GM21825 (cell line): ENCODE data around the gene MAML3.

Source experiments
- ATAC-seq: cut with Tn5 transposase; IDR thresholded peaks from one replicate; pipeline ENCODE4 v1.9.1; 2021; ENCODE audit warnings: mild to moderate bottlenecking, moderate library complexity; ENCODE audit not compliant: unreplicated experiment

The MAML3 gene

DNA sequence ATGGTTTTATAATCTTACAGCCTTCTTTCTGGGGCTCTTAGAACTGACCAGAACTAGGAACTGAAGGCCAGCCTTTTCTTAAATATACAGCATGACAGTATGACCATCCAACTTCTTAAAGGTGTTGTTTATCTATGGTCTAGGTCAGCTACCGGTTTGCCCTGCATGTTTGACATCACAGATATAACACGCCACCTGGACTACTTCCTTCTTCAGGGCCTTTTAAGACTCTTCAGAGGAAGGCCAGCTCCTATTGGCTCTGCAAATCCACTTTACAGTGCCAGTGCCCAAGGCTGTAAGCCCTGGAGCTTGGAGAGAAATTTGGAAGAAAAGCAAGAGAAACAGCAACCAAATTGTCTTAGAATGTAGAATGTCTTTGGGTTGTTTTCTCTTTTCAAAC, 302.9 kb downstream of the MAML3 start:
- no peak for ATAC-seq

DNA sequence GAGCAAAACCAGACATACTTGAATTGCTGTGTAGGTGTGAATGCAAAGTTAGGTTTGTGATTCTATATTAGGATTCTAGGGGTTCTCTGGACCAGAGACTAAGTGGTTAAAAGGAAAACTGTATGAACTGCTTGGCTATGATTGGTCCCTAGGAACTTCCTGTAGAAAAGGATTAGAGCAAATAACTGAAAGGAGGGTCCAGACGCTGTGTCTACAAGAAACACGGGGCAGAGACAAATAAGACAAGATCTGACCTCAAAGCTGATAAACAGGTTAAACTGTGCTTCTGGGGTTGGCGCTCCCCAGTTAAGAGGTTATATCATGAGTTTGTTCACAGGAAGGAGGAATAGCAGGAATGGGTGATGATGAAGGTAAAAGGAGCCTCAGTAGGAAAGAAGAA, 304.8 kb downstream of the MAML3 start:
- no peak for ATAC-seq

DNA sequence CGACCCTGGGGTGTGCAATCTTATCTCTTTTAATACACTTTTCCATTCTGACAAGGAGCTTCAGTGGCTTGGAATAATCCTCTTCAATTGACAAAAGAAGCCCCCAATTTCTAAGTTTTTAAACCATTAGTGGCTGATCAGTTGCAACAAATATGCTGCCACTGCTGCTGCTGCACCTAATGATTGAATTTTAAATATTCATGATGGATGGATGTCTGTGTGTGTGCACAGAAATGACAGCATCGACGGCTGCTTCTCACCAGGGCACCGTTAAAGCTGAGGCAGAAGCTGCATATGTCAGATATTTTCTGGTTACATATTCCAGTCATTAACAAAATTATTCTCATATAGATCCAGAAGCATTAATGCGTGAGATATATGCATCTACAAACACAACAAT, 306.0 kb downstream of the MAML3 start:
- ATAC-seq: no peak

DNA sequence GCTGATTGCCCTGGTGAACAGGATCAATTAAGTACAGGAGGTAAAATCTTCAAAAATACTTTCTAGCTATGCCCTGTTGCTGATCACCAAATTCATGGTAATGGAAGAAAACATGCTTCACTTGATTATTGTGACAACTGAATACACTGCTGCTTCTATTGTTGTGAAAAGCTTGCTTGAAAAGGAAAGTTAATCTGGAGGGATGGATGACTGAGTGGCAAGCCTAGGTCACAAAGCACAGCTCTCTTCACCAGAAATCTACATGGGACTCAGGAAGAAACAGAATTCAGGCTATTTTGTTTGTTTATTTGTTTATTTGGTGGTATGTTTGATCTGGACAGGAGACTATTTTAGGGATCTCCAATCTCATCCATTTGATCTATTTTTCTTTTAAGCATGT, 306.4 kb downstream of the MAML3 start:
- ATAC-seq: no peak

DNA sequence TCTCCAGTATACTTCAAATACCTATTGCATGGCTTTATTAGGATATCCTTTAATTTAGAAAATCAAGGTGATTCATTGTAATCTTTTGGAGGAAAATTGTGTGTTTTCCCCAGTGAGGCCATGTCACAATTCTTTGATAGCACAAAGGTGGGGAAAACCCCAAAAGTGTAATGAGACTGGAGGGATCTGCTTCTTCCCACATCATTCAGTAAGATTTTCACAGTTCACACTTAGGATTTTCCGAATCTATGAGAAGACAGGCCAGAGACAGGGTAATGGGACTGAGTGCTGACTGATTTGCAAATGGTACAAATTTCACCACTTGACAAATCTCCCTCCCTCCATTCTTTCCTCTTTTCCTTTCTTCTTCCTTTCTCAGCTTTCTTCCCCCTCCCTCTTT, 307.2 kb downstream of the MAML3 start:
- ATAC-seq: no peak

DNA sequence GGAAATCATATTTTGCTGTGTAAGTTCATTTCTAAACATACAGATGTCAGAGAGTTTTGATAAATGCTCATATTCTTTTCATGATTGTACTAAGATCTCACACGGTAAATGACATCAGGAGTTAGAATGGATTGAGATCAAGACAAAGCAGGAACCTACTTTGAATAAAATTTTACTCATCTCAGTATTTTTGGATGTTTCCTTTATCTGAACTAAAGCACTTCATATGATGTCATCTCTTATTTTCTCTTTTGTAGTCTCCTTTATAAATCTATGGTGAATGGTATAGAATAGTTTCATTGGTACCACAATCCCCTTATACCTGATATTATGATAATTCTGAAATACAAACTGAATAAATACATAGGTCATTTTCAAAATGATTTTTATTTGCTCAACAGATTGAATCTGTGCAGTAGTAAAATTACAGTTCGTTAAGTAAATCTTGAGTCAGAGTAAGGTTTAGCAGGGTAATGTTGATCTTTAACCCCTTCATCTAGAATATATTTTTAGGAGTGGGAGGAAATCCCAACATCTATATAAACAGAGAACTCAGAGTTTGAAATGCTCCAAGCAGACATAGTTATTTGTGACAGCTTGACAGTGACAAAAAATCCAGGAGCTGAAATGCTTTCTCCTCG, 308.4 kb downstream of the MAML3 start:
- no peak for ATAC-seq

DNA sequence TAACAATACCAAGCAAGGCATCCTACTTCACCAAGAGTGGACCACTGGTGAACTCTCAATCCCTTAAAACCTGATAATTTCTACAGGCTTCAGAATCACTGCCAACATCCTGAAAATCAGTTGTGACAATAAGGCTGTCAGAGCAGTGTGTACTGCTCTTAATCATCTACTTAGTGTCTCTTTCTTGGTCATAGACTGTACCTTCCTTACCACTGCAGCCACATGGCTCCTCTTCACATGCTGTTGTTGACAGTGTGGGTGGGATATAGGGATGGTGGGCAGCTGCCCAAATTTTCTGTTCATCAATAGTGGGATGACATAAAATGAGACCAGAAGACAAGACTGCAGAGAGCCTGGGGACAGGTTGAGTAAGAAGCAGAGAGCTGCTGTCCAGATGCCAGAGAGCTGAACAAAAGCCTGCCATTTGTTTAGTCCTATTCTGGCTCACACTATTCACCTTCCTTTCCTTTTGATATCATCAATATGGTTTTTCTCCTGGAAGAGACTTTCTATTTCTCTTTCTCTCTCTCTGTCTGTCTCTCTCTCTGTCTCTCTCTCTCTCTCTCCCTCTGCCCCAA, 309.4 kb downstream of the MAML3 start:
- ATAC-seq: no peak

DNA sequence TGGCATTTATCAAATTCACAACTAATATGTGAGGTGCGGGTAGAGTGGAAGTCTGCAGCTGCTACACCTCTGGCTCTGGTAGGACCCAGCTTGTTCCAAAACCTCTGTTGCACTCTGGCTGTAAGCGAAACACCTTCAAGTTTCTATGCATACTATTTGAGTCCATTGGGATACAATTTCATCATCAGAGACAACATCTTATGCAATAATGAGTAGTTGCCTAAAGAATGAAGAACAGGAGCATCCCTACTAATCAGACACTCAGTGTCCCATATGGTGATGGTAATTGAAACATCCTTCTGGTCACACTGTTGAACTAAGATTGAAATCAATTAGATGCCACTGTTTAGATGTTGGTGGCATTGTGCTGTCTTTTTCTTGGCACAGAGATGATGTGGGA, 309.9 kb downstream of the MAML3 start:
- ATAC-seq: no peak

DNA sequence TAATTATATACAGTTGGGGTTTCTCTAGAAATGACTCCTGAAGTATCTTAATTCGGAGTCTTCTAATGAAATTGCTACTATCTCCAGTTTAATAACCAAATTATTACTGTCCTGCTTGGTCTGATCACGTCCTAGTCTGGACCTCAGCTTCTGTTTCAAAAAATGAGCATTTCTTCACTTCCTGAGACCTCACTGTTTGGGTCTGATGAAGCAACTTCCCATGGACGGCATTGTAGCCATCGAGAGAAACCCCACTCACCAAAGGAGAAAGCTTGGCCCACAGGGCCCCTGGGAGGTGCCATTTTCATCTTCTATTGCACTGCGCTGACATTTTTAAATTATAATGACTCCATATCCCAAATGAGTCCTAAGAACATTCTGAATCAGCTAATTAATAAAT, 310.3 kb downstream of the MAML3 start:
- no peak for ATAC-seq

DNA sequence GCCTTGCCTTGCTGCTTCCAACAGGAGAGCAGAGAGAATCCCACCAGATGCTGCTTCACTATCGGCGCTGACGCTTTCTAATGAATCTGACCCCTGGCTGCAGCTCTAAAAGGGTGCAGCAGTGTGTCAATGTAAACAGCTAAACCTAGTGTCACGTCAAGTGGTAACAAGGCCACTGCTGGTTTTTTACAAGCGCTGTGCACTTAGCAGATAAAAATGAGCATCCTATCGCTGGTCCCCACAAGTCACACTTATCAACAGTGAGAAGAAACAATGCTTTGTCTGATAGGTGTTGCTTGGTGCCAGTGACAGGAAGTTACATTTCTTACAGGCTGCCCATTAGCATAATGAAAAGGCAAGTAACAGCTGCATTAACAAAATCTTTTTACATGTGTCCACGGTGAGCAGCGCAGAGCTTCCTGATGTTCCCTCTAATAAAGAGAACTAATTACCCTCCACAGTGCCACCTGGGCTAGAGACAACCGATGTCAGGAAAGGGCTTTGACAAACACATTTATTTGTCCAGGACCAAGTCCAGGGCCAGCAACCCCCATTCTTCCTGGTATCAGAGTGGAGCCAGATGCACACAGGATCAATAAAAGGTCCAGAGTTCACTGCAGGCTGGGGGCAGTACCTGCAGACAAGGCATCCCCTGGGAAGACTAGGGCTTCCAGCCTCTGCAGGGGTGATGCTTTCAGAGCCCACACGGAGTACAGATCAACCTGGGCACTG, 312.4 kb downstream of the MAML3 start:
- ATAC-seq: no peak

DNA sequence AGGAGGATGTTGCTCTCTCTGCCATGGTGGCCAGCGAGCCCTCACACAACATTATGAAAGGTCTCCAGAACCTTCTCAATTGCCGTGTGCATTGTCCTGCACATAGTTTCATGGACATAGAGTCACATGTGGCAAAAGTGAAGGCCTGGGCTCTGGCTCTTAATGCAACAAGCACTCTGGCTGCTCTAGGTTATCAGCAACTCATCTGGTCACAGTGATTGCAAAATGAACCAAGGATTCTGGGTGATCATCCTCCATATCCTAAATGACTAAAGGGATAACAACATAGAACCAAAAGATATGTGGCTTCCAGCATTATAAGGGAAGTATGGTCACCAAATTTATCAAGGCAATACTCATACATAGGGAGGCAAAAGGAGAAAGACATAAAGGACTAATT, 313.2 kb downstream of the MAML3 start:
- no peak for ATAC-seq

DNA sequence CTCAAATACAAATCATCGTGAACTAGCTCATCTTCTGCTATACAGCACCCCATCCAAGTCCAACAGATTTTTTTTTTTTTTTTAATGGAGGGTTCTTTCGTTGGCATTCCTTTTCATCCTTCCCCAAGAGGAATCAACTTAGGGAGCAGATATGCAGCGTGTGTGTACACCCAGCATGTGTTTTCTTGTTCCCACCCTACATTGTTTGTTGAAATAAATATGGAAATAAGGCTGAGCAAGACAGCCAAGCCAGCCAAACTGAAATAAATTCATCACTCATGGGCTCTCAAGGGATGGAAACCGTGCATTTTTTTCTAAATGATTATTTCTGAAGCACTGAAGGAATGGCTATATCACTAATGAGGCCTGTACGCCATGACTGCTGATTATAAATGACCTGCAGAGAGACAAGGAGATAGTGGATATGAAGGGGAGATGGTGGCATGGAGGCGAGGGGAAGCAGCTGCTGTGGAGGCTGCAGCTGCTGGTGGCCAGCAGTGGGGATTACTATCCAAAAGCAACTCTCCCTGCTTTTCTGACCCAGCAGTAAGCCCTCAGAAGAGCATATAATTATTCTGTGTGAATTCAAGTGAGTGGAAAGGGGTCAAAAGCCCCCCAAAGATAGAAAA, 314.5 kb downstream of the MAML3 start:
- no peak for ATAC-seq

DNA sequence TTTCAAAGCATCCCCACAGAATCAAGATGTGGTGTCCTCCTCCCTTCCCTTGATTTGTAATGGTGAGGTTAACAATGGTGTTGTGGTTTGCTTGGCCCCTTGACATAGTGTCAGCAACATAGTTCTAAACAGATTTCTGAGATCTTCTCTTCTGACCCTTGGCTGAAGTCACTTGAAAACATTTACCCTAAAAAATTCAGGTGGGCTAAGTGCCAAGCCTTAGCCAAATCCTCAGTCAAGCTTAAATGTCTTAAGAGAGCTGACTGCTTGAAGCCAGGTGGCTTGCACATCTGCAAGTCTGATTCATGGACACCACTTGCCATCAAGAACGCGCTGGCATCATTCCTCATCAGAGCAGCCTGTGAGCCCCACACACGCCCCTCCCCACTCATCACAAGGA, 315.2 kb downstream of the MAML3 start:
- ATAC-seq: no peak

DNA sequence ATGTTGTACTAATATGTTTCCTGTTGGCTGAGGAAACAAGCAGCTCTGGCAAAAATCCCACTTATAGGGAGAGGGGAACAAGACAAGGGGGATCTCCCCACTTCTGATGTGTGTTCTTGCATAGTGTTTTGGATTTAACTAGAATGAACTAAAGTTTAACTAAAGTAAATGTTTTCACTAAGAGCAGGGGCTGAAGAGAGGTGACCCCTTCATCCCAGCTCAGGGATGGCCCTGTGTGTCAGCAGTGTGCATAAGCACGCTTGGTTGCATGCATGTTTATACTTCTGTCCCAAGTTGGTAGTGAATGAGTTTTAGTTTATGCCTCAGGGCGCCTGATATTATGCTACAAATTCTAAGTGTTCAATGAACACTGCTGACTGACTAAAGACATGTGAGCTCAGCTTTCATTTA, 319.0 kb downstream of the MAML3 start:
- no peak for ATAC-seq

DNA sequence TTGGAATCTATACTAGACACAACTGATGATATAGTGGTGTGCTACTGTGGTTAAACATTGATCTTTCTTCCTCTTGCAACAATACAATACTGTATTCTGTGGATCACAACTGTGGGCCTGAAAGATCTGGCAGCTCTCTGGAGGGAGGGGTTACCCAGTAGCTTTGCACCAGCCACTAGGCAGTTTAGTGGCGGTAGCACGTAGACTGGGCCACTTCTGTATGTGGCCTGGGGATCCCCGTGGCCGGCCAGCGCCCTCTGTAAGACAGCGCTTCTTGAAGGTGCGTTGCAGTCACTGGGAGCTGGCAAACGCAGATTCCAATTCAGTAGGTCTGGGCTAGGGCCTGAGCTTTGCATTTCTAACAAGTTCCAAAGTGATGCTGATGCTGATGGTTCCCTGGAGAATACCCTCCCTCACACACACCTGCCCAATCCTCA, 319.7 kb downstream of the MAML3 start:
- no peak for ATAC-seq

DNA sequence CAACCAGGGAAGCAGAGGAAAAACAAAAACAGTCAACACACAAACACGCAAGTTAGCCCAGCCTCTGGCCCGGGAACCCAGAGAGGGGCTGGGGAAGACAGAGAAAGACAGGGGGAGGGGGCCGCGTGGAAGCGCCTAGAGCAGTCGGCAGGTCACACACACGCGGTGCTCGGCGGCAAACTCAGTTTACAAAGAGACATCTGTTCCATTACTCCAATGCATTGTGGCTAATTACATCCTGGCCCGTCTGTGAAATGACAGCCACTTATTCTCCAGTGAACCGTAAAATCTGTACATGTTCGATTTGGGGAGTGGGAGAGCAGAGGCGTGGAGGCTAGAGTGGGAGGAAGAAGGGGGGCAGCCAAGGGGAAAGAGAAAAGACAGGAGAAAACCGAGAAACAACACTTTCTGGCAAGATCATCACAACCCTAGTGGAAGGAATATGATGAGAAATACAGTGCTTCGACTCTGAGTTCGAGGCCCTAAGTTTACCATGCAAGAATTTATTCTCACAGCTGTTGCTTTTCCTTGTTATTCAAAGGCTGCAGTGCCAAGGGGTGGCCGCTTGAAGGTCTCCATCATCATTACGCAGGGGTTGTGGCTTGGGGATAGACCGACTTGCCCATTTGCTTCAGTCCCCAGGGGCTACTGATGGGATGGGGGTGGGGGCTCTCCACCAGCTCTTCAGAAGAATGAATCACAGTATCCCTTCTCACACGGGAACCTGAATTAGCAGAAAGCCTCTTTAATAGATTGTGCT, 320.7 kb downstream of the MAML3 start:
- no peak for ATAC-seq

DNA sequence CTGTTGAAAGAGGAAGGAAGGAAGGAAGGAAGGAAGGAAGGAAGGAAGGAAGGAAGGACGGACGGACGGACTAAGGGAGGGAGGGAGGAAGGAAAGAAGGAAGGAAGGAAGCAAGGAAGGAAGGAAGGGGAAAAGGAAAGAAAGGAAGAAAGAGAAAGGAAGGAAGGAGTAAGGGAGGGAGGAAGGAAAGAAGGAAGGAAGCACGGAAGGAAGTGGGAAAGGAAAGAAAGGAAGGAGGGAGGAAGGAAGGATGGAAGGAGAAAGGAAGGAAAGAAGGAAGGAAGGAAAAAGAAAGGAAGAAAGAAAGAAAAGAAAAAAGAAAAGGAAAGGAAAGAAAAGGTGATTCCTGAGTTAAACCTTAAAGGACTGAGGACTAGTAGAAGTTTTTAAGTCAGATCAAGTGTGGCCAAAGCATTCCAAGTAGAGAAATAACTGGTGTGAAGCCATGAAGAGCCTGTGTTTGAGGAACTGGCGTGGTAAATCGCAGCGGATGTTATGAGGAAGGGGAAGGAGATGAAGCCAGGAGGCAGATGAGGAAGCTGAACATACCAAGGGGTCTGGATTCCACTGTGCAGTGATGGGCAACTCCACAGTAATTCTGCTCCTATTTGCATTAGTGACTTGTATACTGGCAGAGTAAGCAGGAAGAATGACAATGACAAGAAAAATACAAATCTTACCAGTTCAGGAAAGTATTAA, 324.9 kb downstream of the MAML3 start:
- ATAC-seq: no peak

DNA sequence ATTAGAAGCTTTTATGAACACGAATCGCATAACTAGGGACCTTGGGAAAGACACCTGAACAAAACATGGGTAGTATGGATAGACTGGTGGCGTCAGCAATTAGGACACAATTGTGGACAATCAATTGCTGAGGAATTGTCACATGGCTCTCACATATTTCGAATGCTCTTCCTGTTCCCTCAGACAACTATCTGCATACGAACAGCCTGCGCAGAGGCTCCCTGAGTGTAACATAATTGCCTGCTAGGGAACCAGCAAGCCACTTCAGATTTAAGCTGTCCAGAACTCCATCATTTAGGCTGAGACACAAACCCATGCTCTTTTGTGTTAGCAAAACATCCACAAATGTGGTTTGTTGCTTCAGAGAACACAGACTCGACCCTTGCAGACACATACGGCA, 327.6 kb downstream of the MAML3 start:
- no peak for ATAC-seq

DNA sequence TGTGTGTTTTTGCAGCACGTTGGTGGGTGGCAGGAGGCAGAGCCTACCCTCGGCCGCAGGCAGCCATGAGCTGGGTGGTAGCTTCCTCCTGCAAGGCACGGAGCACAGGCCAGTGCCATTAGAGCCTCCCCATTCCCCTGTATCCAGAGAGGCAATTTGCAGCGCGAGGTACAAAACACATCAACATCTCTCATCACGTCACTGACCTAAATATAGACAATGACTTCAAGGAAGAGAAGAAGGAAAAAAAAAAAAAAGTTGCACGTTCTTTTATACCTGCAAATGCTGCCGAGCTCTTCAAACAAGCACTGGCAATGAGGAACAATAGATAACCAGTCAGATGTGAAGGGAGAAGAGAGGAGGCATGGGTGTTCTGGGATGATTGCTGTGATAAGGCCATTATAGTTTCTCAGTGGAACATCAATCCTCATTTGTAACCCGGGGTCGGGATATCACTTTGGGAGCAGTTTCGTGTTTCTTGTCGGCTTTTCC, 328.4 kb downstream of the MAML3 start:
- ATAC-seq: no peak

DNA sequence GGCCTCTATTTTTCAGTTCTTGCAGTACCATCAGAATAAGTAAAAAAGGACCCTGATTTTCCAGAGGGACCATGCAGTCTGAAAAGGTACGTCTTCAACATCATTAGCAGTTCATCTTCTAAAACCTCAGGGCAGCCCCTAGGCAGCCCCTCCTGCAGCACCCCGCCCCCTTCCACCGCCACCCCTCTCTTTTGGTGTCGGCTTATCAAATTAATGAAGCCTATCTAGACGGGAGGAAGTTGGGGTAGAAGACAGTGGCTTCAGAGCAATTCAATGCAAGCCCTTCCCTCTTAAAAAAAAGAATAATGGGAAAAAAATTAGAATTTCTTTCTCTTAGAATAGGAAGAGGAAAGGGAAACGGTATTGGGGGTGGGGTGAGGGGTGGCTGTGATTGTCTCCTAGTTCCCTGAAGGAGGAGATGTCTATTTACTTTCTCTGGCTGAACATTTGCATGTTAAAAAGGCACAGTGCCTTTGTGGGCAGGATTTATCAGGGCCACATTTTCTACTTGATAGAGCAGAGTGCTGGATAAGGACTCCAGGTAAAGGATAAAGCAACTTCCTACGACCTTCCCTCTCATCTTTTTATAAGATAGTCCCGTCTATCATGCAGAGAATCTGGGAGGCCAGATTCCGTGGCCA, 329.0 kb downstream of the MAML3 start:
- ATAC-seq: no peak
